Caco-2 (cell line): ENCODE measurements around the gene KRTAP5-6. TPM values are rescaled to one million over a fixed set of nuclear protein-coding genes. Genes with fewer than 3 reads are reported as not detected.
A peak's percentile ranks its signal among the peaks of the same experiment; 100 is the strongest.

Source experiments
- BruUV-seq: library from RNA; stranded (reverse); fragments of 400-500 nt; replicated peaks from 2 replicates; lab custom pipeline; 2021; lab: Mats Ljungman, UMichigan
- CTCF ChIA-PET: fragments of 300-600 bp; sonication (Branson Sonifier 250); formaldehyde crosslinking; loops from one replicate; lab custom pipeline; 2022; ENCODE audit warnings: antibody characterized with exemption; lab: Charles Lee
- POLR2A ChIA-PET: fragments of 300-600 bp; sonication (Branson Sonifier 250); formaldehyde crosslinking; loops from one replicate; lab custom pipeline; 2022; ENCODE audit warnings: antibody characterized with exemption; lab: Charles Lee
- DNase-seq, 2 experiments: peaks; one replicate each; pipeline versions ENCODE4 v3.0.0 to v3.0.0-alpha.2; 2020 to 2022
- H3K27me3 ChIP-seq: replicated peaks from 2 replicates; pipeline ENCODE4 v1.6.0; 2011; ENCODE audit warnings: low read length; ENCODE audit not compliant: control insufficient read depth, insufficient read depth
- H3K36me3 ChIP-seq: 2 replicates; pipeline ENCODE4 v1.5.1; 2011; ENCODE audit warnings: low read length; ENCODE audit not compliant: control insufficient read depth, insufficient read depth
- H3K4me1 ChIP-seq: fragments of 250-450 bp; sonication (Bioruptor Pico); 2 replicates; pipeline ENCODE4 v1.5.1; 2020; ENCODE audit warnings: mild to moderate bottlenecking
- H3K4me3 ChIP-seq: 2 replicates; pipeline ENCODE4 v1.5.1; 2011; ENCODE audit warnings: low read depth, mild to moderate bottlenecking, control low read depth, low read length
- H3K9me3 ChIP-seq: fragments of 250-450 bp; sonication (Bioruptor Pico); 2 replicates; pipeline ENCODE4 v1.5.1; 2020; ENCODE audit warnings: mild to moderate bottlenecking, moderate library complexity
- H3K27ac Mint-ChIP-seq: one replicate; pipeline ENCODE4 v1.8.0; 2022; ENCODE audit warnings: mixed read lengths; ENCODE audit not compliant: unreplicated experiment
- H3K27me3 Mint-ChIP-seq: one replicate; pipeline ENCODE4 v1.8.0; 2022; ENCODE audit warnings: mixed read lengths; ENCODE audit not compliant: insufficient read depth, unreplicated experiment
- H3K36me3 Mint-ChIP-seq: one replicate; pipeline ENCODE4 v1.8.0; 2022; ENCODE audit warnings: mild to moderate bottlenecking, mixed read lengths; ENCODE audit not compliant: insufficient read depth, unreplicated experiment
- H3K4me1 Mint-ChIP-seq: one replicate; pipeline ENCODE4 v1.8.0; 2022; ENCODE audit warnings: low read depth, mixed read lengths; ENCODE audit not compliant: unreplicated experiment
- H3K4me3 Mint-ChIP-seq: one replicate; pipeline ENCODE4 v1.8.0; 2022; ENCODE audit warnings: mild to moderate bottlenecking, moderate library complexity, mixed read lengths; ENCODE audit not compliant: unreplicated experiment
- H3K9me3 Mint-ChIP-seq: one replicate; pipeline ENCODE4 v1.8.0; 2022; ENCODE audit warnings: mixed read lengths; ENCODE audit not compliant: unreplicated experiment
- intact Hi-C: fragments of 100-400 bp; cut with micrococcal nuclease; formaldehyde crosslinking; loops from one replicate; pipeline ENCODE4 v1.10.0; 2022; ENCODE audit not compliant: unreplicated experiment
- total RNA-seq: library from RNA; stranded (reverse); gene quantifications from 2 replicates; pipeline ENCODE4 v1.2.3, GENCODE V29; 2022
- TF ChIP-seq, protein P1 (sequence below), 2 experiments: fragments of 200-600 bp in 1 of 2; IDR thresholded peaks; 1 replicate in 1 of 2; 2 replicates in 1 of 2; pipeline versions ENCODE4 v1.5.1 to v1.8.0; 2011 to 2022; ENCODE audit warnings: antibody characterized with exemption in 1 of 2, control low read depth in 1 of 2, inconsistent platforms in 1 of 2, low read depth in 1 of 2, low read length in 1 of 2, mild to moderate bottlenecking in 1 of 2, moderate library complexity in 1 of 2; ENCODE audit not compliant: insufficient read depth in 1 of 2, severe bottlenecking in 1 of 2, unreplicated experiment in 1 of 2

The KRTAP5-6 gene
- total RNA-seq, 1 experiment from 2014 or later: not detected

DNA sequence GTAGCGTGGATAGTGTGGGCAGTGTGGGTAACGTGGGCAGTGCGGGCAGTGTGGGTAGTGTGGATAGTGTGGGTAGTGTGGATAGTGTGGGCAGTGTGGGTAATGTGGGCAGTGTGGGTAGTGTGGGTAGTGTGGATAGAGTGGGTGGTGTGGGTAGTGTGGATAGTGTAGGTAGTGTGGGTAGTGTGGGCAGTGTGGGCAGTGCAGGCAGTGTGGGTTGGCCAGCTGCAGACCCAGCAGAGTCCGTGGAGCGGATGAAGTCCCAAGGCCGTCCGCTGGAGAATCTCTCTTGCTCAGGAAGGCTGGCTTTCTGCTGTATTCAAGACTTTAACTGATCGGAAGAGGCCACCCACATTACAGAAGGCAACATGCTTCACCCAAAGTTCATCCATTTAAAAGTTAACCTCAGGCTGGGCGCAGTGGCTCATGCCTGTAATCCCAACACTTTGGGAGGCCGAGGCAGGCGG is 26.1 kb upstream of the KRTAP5-6 start:
- Histone ChIP-seq H3K36me3 (no peaks in the 10 kb centered on the region), H3K27me3 (no peaks in the 10 kb centered on the region), H3K4me3 (no peak overlapping the region), H3K9me3 (no peaks in the 10 kb centered on the region), H3K4me1 (peaks cover 35% of the 10 kb centered on the region)
- Mint-ChIP-seq H3K4me1 (peaks cover 42% of the 10 kb centered on the region), H3K4me3 (no peak overlapping the region), H3K9me3 (no peaks in the 10 kb centered on the region), H3K36me3 (no peaks in the 10 kb centered on the region), H3K27me3 (no peaks in the 10 kb centered on the region), H3K27ac (no peak overlapping the region)
- ChIA-PET CTCF (no interaction called here), POLR2A (no interaction called here)
- intact Hi-C loops: no loop called here
- DNase-seq: peak in 1 of 2 experiments; percentile 15
- no TSS peak for BruUV-seq
- TF ChIP-seq, protein P1, sequence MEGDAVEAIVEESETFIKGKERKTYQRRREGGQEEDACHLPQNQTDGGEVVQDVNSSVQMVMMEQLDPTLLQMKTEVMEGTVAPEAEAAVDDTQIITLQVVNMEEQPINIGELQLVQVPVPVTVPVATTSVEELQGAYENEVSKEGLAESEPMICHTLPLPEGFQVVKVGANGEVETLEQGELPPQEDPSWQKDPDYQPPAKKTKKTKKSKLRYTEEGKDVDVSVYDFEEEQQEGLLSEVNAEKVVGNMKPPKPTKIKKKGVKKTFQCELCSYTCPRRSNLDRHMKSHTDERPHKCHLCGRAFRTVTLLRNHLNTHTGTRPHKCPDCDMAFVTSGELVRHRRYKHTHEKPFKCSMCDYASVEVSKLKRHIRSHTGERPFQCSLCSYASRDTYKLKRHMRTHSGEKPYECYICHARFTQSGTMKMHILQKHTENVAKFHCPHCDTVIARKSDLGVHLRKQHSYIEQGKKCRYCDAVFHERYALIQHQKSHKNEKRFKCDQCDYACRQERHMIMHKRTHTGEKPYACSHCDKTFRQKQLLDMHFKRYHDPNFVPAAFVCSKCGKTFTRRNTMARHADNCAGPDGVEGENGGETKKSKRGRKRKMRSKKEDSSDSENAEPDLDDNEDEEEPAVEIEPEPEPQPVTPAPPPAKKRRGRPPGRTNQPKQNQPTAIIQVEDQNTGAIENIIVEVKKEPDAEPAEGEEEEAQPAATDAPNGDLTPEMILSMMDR (IDR thresholded peaks at IDR 0.05; ENCODE audit: insufficient read depth in 1 of 2, low read depth in 1 of 2, low read length in 1 of 2, severe bottlenecking in 1 of 2, unreplicated experiment in 1 of 2): no peak

DNA sequence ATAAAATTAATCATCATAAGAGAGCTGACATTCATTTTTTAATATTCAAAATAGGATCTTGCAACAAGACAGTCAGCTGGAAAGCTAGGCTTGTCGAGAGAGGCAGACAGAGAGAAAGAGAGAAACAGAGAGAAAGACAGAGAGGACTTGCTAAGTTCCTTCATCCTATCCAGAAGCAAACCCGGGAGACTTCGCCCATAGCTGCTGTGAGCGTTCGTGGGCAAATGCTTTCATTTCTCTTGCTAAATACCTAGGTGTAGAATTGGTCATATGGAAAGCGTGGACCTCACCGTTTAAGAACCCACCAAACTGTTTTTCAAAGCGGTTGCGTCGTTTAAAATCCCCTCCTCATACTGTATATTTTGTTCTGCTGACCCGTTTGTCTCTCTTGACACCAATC is 25.3 kb upstream of the KRTAP5-6 start:
- Histone ChIP-seq H3K4me3 (no peak overlapping the region), H3K4me1 (peaks cover 37% of the 10 kb centered on the region), H3K36me3 (no peaks in the 10 kb centered on the region), H3K9me3 (no peaks in the 10 kb centered on the region), H3K27me3 (no peaks in the 10 kb centered on the region)
- BruUV-seq: no TSS peak
- H3K9me3 Mint-ChIP-seq: no peaks in the 10 kb centered on the region
- peaks cover 44% of the 10 kb centered on the region for H3K4me1 Mint-ChIP-seq
- H3K4me3 Mint-ChIP-seq: no peak overlapping the region
- peak in 1 of 2 experiments; percentile 8 for DNase-seq
- no peak overlapping the region for H3K27ac Mint-ChIP-seq
- H3K27me3 Mint-ChIP-seq: no peaks in the 10 kb centered on the region
- POLR2A ChIA-PET: interaction anchor here (0.6 kb wide), 1 partner anchor 116 kb away, joined by 3 read pairs; no protein-coding TSS in a partner anchor
- no peaks in the 10 kb centered on the region for H3K36me3 Mint-ChIP-seq
- intact Hi-C loops: no loop called here
- TF ChIP-seq, protein P1 (IDR thresholded peaks at IDR 0.05; ENCODE audit: insufficient read depth in 1 of 2, low read depth in 1 of 2, low read length in 1 of 2, severe bottlenecking in 1 of 2, unreplicated experiment in 1 of 2): no peak
- CTCF ChIA-PET: no interaction called here

DNA sequence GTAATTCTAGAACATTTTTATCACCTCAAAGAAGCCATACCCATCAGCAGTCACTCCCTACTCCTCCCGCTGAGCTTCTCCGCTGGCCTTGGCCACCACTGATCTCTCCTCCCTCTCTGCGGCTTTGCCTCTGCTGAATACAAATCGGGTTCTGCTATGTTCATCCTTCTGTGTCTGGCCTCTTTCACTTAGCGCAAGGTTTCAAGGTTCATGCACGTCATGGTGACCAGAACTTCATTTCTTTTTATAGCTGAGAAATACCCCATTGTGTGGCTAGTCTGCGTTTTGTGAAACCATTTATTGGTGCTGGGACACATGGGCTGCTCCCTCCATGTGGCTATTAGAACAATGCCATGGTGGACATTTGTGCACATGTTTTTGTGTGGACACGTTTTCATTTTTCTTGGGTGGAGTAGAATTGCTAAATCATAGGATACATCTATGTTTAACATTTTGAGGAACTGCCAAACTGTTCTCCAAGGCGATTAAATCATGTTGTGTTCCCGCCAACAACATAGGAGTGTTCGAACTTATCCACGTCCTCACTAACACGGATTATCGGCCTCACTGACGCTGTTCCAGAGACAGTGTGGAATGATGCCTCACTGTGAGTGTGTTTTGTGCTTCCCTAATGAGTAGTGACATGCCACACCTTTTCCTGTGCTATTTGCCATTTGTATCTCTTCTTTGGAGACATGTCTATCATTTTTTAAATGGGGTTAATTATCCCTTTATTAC is 24.2 kb upstream of the KRTAP5-6 start:
- Mint-ChIP-seq H3K27me3 (no peaks in the 10 kb centered on the region), H3K36me3 (no peaks in the 10 kb centered on the region), H3K27ac (no peak overlapping the region), H3K4me3 (no peak overlapping the region), H3K9me3 (no peaks in the 10 kb centered on the region), H3K4me1 (peaks cover 42% of the 10 kb centered on the region)
- CTCF ChIA-PET: interaction anchor here (0.9 kb wide), 1 partner anchor 20 kb away, joined by 4 read pairs; no protein-coding TSS in a partner anchor
- TF ChIP-seq, protein P1 (IDR thresholded peaks at IDR 0.05; ENCODE audit: insufficient read depth in 1 of 2, low read depth in 1 of 2, low read length in 1 of 2, severe bottlenecking in 1 of 2, unreplicated experiment in 1 of 2): no peak
- Histone ChIP-seq H3K36me3 (no peaks in the 10 kb centered on the region), H3K9me3 (no peaks in the 10 kb centered on the region), H3K4me3 (no peak overlapping the region), H3K4me1 (peaks cover 39% of the 10 kb centered on the region), H3K27me3 (no peaks in the 10 kb centered on the region)
- no TSS peak for BruUV-seq
- POLR2A ChIA-PET: no interaction called here
- intact Hi-C loops: no loop called here
- DNase-seq: peak in 1 of 2 experiments; percentile 19
